Activated CD8-positive, alpha-beta memory T cell treated with anti-CD3 and anti-CD28 coated beads, Interleukin-2, amount 50 U/mL, for 1 hour (primary cell): ENCODE results near the gene KIF21B.
A peak's percentile ranks its signal among the peaks of the same experiment; 100 is the strongest.

ENCODE experiments used
- DNase-seq: peaks from one replicate; pipeline ENCODE4 v3.0.0-alpha.2; 2020; ENCODE audit errors: extremely low read depth

KIF21B gene

DNA sequence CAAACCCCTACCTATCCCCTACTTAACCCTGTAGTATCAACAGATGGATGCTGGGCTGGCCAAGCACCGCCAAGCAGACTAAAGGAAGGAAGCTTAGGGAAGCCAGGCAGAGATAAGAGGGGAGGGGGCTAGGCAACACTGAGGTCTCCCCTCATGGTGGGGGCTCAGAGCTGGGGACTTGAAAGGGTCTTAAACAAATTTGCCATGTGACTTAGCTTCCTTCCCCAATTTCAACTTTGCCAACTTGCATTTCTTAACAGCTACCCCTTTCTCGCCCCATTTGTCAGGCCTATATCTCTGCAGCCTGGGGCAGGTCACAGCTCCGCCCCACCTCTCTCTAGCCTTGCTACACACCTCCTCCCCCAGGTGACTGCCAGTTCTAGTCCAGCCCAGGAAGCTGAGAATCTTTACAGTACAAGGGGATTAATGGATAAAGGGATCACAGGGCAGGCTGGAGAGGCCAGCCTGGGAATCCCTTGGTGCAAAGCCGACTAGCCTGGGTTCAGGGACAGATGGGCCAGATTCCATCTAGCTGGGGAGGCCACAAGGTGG, 3.4 kb downstream of the KIF21B start:
- no peak for DNase-seq

- peak; percentile 69 for DNase-seq
Measured at GRCh38 chr1:201019321-201019977, 4.1 kb downstream of the KIF21B start.

- DNase-seq, result no peak
Measured at GRCh38 chr1:201017828-201018163, 5.7 kb downstream of the KIF21B start.

- no peak for DNase-seq
Measured at GRCh38 chr1:201016943-201017827, 6.3 kb downstream of the KIF21B start.

- no peak for DNase-seq
Measured at GRCh38 chr1:201016211-201016651, 7.3 kb downstream of the KIF21B start.

DNA sequence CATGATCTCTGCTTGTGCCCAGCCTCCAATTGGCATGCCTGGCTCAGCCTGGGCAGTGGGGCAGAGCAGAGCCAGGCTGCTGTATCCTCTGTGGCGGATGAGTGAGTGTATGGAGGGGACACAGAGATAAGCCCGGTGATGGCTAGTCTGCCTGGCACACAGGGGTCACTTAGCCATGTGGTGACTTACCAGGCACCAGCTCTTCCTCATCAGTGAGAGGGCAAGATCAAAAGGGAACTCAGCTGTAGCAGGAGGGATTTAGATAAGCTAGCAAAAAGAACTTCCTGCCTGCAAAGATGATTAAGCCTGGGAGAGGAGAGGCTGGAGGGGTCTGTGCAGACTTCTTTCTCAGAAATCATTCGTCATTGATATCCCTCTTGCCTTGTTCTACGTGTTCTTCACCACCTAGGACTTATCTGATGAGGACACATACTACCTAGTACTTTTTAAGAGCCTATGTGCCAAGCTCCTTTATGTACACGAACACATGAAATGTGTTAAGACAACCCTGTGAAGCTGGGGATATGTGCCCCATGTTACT, 7.9 kb downstream of the KIF21B start:
- no peak for DNase-seq

DNA sequence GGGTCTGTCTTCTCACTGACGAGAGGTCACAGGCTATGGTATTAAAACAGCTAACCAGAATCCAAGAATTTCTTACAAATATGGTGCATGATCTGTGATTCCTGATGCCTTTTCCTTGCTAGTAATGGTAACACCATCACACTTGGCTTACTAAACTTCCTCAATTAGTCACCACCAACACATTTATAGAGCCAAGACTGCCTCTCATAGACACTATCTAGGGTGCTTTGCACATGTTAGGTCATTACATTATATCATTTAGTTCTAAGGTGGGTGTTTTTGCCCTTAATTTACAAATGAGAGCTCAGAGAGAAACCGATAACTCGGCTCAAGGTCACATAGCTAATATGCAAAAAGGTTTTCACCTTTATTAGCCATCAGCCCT, 8.7 kb downstream of the KIF21B start:
- DNase-seq, result no peak

- no peak for DNase-seq
Measured at GRCh38 chr1:201013991-201014815, 9.3 kb downstream of the KIF21B start.

DNA sequence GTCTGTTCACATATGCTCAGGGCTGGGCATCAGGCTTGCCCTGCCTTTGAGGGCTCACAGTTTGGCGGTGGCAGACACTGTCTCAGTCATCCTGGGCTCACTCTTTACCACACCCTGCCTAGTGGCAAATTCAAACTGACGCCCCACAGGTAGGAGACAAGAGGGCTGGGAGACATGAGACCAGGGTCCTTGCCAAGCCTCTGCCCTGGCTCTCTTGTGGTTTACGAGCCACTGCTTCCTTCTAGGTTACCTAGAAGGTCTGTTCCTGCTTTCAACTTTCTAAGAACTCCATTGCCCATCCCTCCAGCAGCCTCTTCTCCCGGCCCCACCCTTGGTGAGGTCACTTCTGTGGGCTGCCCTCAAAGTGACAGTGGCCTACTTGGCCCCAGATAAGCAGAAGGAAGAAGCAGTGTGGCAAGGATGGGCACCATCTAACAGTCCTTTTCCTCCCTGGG, 10.5 kb downstream of the KIF21B start:
- DNase-seq, result no peak

DNA sequence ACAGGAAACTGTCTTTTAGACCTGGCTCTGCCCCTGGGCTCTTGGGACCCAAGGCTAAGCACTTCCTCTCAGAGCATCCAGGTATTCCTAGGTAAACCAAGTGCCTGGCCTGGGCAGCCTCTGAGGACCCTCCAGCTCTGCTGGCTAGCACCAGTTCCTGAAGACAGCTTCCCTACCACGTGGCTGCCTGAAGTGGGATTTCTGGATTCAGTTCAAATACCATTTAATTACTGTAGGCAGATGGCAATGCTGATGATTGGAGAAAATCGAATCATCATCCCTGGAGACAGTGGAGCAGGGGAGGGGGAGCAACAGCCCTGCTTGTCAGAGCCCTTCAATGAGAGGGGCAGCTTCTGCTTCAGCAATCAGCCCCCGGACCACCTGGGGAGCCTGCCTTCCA, 11.9 kb downstream of the KIF21B start:
- DNase-seq, result no peak

GRCh38 chr1:201009962-201010645, 13.4 kb downstream of the KIF21B start:
- no peak for DNase-seq

DNA sequence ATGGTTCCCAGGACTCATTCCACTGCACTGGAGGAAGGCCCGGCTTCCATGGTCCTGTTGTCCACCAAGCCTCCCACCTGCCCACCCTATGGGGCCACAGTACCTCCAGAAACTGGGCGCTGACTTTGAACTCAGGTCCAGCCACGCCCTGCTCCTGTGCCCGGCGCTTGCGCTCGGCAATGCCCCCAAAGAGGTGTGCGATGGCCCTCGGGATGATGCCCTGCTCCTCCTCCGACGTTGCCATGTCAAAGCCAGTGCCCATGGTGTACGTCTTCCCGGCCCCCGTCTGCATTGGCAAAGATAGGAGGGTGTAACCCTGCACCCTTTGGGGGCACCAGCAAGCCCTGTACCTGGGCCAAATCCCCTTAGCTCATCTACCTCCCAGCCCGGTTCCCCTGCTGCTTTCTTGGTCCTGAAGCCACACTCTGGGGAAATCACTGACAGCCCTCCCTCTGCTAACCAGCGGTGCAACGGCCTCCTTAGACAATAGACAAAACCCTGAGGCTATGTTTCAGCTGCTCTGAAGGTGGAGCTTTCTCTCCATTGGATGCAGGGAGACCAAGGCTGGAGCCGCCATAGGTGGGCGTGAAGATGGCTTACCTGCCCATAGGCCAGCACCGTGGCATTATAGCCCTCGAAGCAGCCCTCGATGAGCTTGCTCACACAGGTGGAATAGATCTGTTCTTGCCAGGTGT, 14.7 kb downstream of the KIF21B start:
- DNase-seq, result no peak

GRCh38 chr1:201007481-201007880, 16.0 kb downstream of the KIF21B start:
- no peak for DNase-seq

DNA sequence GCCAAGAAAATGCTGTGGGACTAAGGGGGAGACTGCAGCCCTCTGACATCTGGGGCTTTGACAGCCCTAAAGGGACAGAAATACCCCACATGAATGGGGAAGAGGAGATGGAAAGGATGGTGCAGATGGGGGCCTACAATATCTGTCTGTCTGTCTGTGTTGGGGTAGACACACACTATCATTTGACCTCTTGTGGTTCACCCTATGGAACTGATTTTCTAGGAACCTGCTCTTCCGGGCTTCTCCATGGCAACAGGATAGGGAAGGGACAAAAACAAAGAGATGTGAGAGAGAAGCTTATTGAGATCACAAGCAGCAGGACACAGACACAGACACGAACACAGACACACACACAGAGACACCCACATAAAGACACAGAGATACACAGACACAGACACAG, 17.1 kb downstream of the KIF21B start:
- no peak for DNase-seq

- no peak for DNase-seq
Measured at GRCh38 chr1:201004732-201005131, 18.8 kb downstream of the KIF21B start.

- DNase-seq, result no peak
Measured at GRCh38 chr1:201004154-201004553, 19.4 kb downstream of the KIF21B start.

DNA sequence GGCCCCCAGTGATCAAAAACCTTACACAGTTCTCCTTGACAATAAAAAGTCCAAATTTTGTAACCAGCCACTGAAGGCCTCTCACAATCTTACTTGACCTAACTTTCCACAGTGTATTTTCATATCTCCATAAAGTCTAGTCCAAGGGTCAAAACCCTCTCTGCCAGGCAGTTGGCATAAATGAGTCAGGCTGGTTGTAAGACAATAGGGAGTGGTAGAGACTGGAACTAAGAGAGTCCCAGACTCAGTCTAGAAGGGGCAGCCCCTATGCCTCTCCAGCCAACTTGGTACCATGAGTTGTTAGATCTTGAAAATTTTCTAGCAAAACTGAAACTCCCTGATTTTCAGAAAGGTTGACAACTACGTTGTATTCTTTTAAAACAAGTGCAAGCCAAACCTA, 21.0 kb downstream of the KIF21B start:
- no peak for DNase-seq

DNA sequence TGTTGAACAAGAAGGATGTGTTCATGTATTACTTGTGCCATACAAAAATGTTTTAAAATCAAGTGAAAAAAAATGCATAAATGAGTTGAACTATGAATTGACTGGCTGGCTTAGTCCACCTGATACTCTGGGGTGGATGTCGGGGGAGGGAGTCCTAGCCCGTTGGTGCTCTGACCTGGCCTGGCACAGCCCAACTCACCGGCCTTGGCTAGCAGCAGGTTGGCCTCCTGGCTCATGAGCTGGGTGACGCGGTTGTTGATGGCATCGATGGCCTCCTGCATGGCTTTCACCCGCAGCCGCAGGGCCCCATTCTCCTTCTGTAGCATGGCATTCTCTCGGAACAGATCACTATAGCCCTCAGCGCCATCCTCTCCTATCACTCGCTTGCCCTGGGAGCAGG, 21.6 kb downstream of the KIF21B start:
- DNase-seq, result no peak

- DNase-seq, result no peak
Measured at GRCh38 chr1:201000391-201000790, 23.1 kb downstream of the KIF21B start.

DNA sequence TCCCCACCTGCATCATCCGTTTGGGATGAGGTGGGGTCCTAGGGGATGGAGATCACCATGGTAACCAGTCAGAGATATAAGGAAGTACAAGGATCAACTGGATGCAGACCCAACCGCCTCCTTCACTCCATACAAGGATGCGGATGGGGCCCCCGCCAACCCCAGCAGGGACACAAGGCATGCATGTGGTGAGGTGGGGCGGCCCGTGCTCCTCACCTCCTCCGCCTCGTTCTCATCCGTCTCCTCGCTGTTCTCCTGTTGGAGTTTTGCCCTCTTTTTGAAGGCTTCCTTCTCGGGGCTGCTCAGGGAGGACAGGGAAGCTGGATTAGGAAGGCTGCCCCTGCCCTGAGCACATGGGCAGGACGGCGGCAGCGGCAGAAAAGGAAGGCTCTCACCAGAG, 23.8 kb downstream of the KIF21B start:
- DNase-seq, result no peak

DNA sequence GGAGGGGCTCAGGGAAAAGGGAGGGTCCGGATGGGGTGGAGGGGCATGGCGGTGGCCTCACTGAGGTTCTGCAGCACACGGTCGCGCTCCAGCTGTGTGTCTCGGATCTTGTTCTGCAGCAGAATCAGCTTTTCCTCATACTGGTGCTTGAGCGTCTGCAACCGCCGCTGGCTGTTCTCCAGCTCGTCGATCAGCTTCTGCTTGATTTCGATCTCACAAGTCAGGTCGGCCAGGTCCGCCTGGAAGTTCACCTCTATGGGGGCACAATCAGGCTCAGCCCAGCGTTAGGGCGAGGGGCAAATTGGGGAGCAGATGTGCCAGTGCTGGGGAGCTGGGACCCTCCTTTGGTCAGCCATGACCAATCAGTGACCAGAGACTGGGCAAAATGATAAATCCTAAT, 25.2 kb downstream of the KIF21B start:
- DNase-seq, result no peak
